GM21576 (cell line): ENCODE results near the gene EXPH5.

Experiments
- ATAC-seq: cut with Tn5 transposase; IDR thresholded peaks from one replicate; pipeline ENCODE4 v1.9.1; 2021; ENCODE audit warnings: mild to moderate bottlenecking, moderate library complexity; ENCODE audit not compliant: unreplicated experiment

The EXPH5 gene

GRCh38 chr11:108562746-108563581 is 30.6 kb downstream of the EXPH5 start:
- no peak for ATAC-seq

- ATAC-seq = no peak
Measured at GRCh38 chr11:108561535-108561991, 32.0 kb downstream of the EXPH5 start.

GRCh38 chr11:108559904-108560303 is 33.7 kb downstream of the EXPH5 start:
- ATAC-seq = no peak

- no peak for ATAC-seq
Measured at GRCh38 chr11:108559340-108559739, 34.2 kb downstream of the EXPH5 start.

GRCh38 chr11:108558222-108558621 is 35.3 kb downstream of the EXPH5 start:
- ATAC-seq = peak; percentile 80

- ATAC-seq = no peak
Measured at GRCh38 chr11:108556019-108556418, 37.5 kb downstream of the EXPH5 start.

- no peak for ATAC-seq
Measured at GRCh38 chr11:108551651-108552462, 41.7 kb downstream of the EXPH5 start.

GRCh38 chr11:108549319-108549885 is 44.2 kb downstream of the EXPH5 start:
- ATAC-seq = no peak

GRCh38 chr11:108545909-108546501 is 47.6 kb downstream of the EXPH5 start:
- ATAC-seq = no peak

- ATAC-seq = no peak
Measured at GRCh38 chr11:108543316-108543964, 50.1 kb downstream of the EXPH5 start.

- no peak for ATAC-seq
Measured at GRCh38 chr11:108541531-108541930, 52.0 kb downstream of the EXPH5 start.

GRCh38 chr11:108538502-108538901 is 55.1 kb downstream of the EXPH5 start:
- ATAC-seq = no peak

GRCh38 chr11:108538022-108538424 is 55.5 kb downstream of the EXPH5 start:
- ATAC-seq = no peak

- no peak for ATAC-seq
Measured at GRCh38 chr11:108536783-108537182, 56.8 kb downstream of the EXPH5 start.

- ATAC-seq = no peak
Measured at GRCh38 chr11:108535384-108535955, 58.1 kb downstream of the EXPH5 start.

- no peak for ATAC-seq
Measured at GRCh38 chr11:108534274-108534882, 59.2 kb downstream of the EXPH5 start.

- ATAC-seq = no peak
Measured at GRCh38 chr11:108530426-108530825, 63.1 kb downstream of the EXPH5 start.

- no peak for ATAC-seq
Measured at GRCh38 chr11:108527382-108527781, 66.2 kb downstream of the EXPH5 start.

GRCh38 chr11:108525161-108525560 is 68.4 kb downstream of the EXPH5 start:
- ATAC-seq = no peak

GRCh38 chr11:108524422-108524821 is 69.1 kb downstream of the EXPH5 start:
- no peak for ATAC-seq
